HCT116 (cell line): ENCODE data around the gene AHCTF1. TPM values are rescaled to one million over a fixed set of nuclear protein-coding genes. Genes with fewer than 3 reads are reported as not detected.
"Not testable (repeated sequence)": the region's sequence is repeated elsewhere in the genome, so short reads cannot be mapped to it uniquely, and the experiment has no call there.

Experiments
- ATAC-seq: fragments of 200-7000 bp; cut with Tn5 transposase; 2 replicates; pipeline ENCODE4 v1.9.1; 2020; ENCODE audit warnings: mild to moderate bottlenecking, moderate library complexity
- BruUV-seq: library from RNA; stranded (reverse); fragments of 400-500 nt; replicated peaks from 2 replicates; lab custom pipeline; 2021; lab: Mats Ljungman, UMichigan
- CTCF ChIA-PET: fragments of 300-600 bp; sonication (Branson Sonifier 250); formaldehyde crosslinking; loops from one replicate; lab custom pipeline; 2021; ENCODE audit warnings: antibody characterized with exemption; lab: Charles Lee
- POLR2A ChIA-PET: fragments of 300-600, 350-600 bp; sonication (Branson Sonifier 250); formaldehyde crosslinking; loops from one replicate; lab custom pipeline; 2021; ENCODE audit warnings: antibody characterized with exemption; lab: Charles Lee
- RAD21 ChIA-PET, 2 experiments: fragments of 300-600 bp; sonication (Branson Sonifier 250); formaldehyde crosslinking; loops; one replicate each; lab custom pipeline; 2023; ENCODE audit warnings: low total read pairs in 2 of 2; ENCODE audit not compliant: uncharacterized antibody in 2 of 2, unreplicated experiment in 2 of 2, low non-redundant PET in 1 of 2; lab: Charles Lee
- DNase-seq: peaks from one replicate; pipeline ENCODE4 v3.0.0-alpha.2; 2010; ENCODE audit warnings: low read depth, low spot score
- H2AFZ ChIP-seq: fragments of 200-600 bp; shearing (Covaris generic), sonication (generic); 2 replicates; pipeline ENCODE4 v1.6.1; 2017; ENCODE audit warnings: low read depth, mixed run types, mixed read lengths, antibody characterized with exemption, low read length; ENCODE audit not compliant: poor library complexity, severe bottlenecking
- H3K27ac ChIP-seq: 2 replicates; pipeline ENCODE4 v1.5.1; 2012; ENCODE audit warnings: low read depth, low read length
- H3K27me3 ChIP-seq: fragments of 200-600 bp; sonication (generic); 2 replicates; pipeline ENCODE4 v1.6.1; 2016; ENCODE audit warnings: mixed run types, low read length, mixed read lengths; ENCODE audit not compliant: insufficient read depth
- H3K36me3 ChIP-seq, 2 experiments: fragments of 200-500 bp in 1 of 2; fragments of 200-600 bp in 1 of 2; sonication (Bioruptor generic) in 1 of 2; sonication (generic) in 1 of 2; 2 replicates each; pipeline versions ENCODE4 v1.5.1 to v1.6.1; 2014 to 2016; ENCODE audit warnings: low read length in 2 of 2, inconsistent platforms in 1 of 2, mixed read lengths in 1 of 2, mixed run types in 1 of 2; ENCODE audit not compliant: insufficient read depth in 2 of 2, control insufficient read depth in 1 of 2
- H3K4me1 ChIP-seq, 2 experiments: fragments of 200-600 bp in 1 of 2; sonication (generic) in 1 of 2; 2 replicates each; pipeline versions ENCODE4 v1.5.1 to v1.6.1; 2012 to 2017; ENCODE audit warnings: low read length in 2 of 2, inconsistent platforms in 1 of 2, mild to moderate bottlenecking in 1 of 2, mixed read lengths in 1 of 2, mixed run types in 1 of 2, moderate library complexity in 1 of 2; ENCODE audit not compliant: insufficient read depth in 2 of 2, control insufficient read depth in 1 of 2
- H3K4me2 ChIP-seq: fragments of 200-600 bp; sonication (generic); 2 replicates; pipeline ENCODE4 v1.6.1; 2017; ENCODE audit warnings: mixed run types, low read length, mixed read lengths
- H3K4me3 ChIP-seq, 2 experiments: fragments of 200-600 bp in 1 of 2; sonication (generic) in 1 of 2; replicated peaks in 1 of 2; 2 replicates each; pipeline ENCODE4 v1.5.1; 2011 to 2016; ENCODE audit warnings: low read length in 2 of 2, control low read depth in 1 of 2, low read depth in 1 of 2, mild to moderate bottlenecking in 1 of 2, mixed read lengths in 1 of 2, mixed run types in 1 of 2
- H3K79me2 ChIP-seq: fragments of 200-600 bp; sonication (generic); 2 replicates; pipeline ENCODE4 v1.6.1; 2017; ENCODE audit warnings: mild to moderate bottlenecking, mixed run types, low read length, moderate library complexity, mixed read lengths; ENCODE audit not compliant: insufficient read depth
- H3K9ac ChIP-seq: fragments of 200-600 bp; sonication (generic); 2 replicates; pipeline ENCODE4 v1.6.1; 2016; ENCODE audit warnings: low read length, mixed read lengths
- H3K9me2 ChIP-seq: fragments of 200-600 bp; sonication (generic), shearing (Covaris generic); 2 replicates; pipeline ENCODE4 v1.6.1; 2017; ENCODE audit warnings: mixed run types, mild to moderate bottlenecking, moderate library complexity; ENCODE audit not compliant: insufficient read depth
- H3K9me3 ChIP-seq, 2 experiments: fragments of 200-500 bp in 1 of 2; fragments of 200-600 bp in 1 of 2; sonication (Bioruptor generic) in 1 of 2; sonication (generic) in 1 of 2; 2 replicates each; pipeline ENCODE4 v1.6.1; 2014 to 2017; ENCODE audit warnings: low read length in 2 of 2, mixed read lengths in 2 of 2, inconsistent platforms in 1 of 2, low read depth in 1 of 2, mild to moderate bottlenecking in 1 of 2, mixed run types in 1 of 2, moderate library complexity in 1 of 2; ENCODE audit not compliant: control insufficient read depth in 1 of 2, insufficient read depth in 1 of 2
- H4K20me1 ChIP-seq: fragments of 200-600 bp; sonication (generic), shearing (Covaris generic); 2 replicates; pipeline ENCODE4 v1.6.1; 2017; ENCODE audit warnings: mixed run types, mild to moderate bottlenecking, moderate library complexity; ENCODE audit not compliant: insufficient read depth
- RAD21 ChIP-seq: IDR thresholded peaks from 2 replicates; pipeline ENCODE4 v1.6.1; 2012; ENCODE audit warnings: low read depth, mild to moderate bottlenecking
- TCF7L2 ChIP-seq: IDR thresholded peaks from 2 replicates; pipeline ENCODE4 v1.7.0; 2011; ENCODE audit warnings: borderline replicate concordance, inconsistent platforms; ENCODE audit not compliant: insufficient read depth, insufficient read length; ENCODE audit errors: extremely low read depth
- intact Hi-C: fragments of 100-400 bp; cut with micrococcal nuclease; formaldehyde crosslinking; loops from 2 replicates; pipeline ENCODE4 v1.10.0; 2022
- total RNA-seq: library from RNA; stranded (reverse); gene quantifications from one replicate; pipeline ENCODE4 v1.2.1, GENCODE V29; 2021; ENCODE audit not compliant: unreplicated experiment
- TF ChIP-seq, protein P1 (sequence below), 3 experiments: fragments of 200-600 bp in 1 of 3; sonication (generic) in 1 of 3; IDR thresholded peaks in 2 of 3; conservative IDR thresholded peaks in 1 of 3; 2 replicates each; pipeline ENCODE4 v1.5.1; 2012 to 2017; ENCODE audit warnings: low read depth in 2 of 3, low read length in 2 of 3, antibody characterized with exemption in 1 of 3, borderline replicate concordance in 1 of 3, control low read depth in 1 of 3, mild to moderate bottlenecking in 1 of 3, mixed read lengths in 1 of 3, mixed run types in 1 of 3, moderate library complexity in 1 of 3; ENCODE audit not compliant: insufficient read depth in 1 of 3

The AHCTF1 gene
- total RNA-seq, 1 experiment from 2014 or later = 56.2 TPM

DNA sequence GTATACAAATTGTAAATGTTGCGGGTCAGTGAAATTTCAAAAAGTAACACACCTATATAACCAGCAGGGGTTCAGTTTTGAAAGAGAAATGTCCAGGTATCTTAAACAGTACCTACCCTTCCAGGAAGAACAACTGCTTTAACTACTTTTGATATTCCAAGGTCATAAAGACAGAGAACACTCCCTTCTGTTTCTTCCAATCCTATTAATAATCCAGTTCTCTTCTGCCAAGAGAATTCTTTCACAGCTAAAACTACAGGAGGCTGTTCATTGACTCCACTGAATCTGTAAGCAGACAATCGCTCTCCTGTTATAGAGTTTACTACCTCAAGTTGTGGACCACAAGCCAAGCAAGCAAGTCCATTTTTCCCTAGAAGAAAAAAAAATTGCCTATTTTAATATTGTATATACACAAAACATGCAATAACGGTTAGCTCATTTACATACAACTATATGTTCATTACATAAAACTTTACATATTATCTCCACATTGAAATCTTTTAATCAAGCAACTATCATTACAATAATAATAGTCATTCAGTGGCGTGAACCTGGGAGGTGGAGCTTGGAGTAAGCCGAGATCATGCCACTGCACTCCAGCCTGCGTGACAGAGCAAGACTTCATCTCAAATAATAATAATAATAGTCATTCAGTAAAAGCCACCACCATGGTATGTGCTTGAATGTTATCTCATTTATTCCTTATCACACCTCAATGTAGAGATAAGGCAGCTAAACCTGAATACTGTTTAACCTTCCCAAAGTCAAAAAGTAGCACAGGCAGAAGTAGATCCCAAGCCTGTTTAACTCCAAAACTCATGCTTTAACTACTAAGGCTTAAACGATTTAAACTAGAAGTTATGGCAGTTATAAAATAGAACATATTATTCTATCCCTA lies 15.5 kb downstream of the AHCTF1 start:
- H3K4me1 ChIP-seq, H3K9me3 ChIP-seq, H3K27me3 ChIP-seq, POLR2A ChIA-PET, ATAC-seq, DNase-seq, BruUV-seq, H2AFZ ChIP-seq, H3K4me2 ChIP-seq, H3K9ac ChIP-seq, H3K9me2 ChIP-seq, H3K4me3 ChIP-seq, H3K27ac ChIP-seq, RAD21 ChIA-PET, CTCF ChIA-PET: not testable (repeated sequence)
- intact Hi-C loops = loop anchor here (5.0 kb wide), 1 partner anchor 416 kb away; the partner anchor contains the start of gene ZNF496
- Histone ChIP-seq H3K79me2 (peaks cover 98% of the 10 kb centered on the region), H3K36me3 (peaks cover 34 to 35% of the 10 kb centered on the region in 2 experiments; a peak in 3 of 4 replicates), H4K20me1 (peaks cover 32% of the 10 kb centered on the region; the same call in 1 of the 2 replicates)

DNA sequence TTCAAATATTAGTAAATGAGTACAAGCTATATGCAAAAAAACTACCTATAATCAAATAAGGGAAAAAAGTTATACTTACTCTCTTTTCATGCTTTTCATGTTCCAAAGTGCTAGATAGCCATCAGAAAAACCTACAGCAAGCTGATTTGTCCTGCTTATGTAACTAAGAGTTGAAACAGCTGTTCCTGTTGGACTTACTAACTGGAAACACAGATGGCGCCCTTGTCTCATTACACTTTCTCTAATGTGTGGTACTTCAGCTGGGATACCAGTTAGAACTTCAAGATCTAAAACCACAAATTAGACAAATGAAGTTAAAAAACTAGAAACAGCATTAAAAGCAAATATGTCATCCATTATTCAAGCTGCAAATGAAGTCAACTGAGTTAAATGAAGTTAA lies 24.3 kb downstream of the AHCTF1 start:
- no peaks in the 10 kb centered on the region for H3K4me1 ChIP-seq
- peaks cover 54 to 55% of the 10 kb centered on the region in 2 experiments; a peak in 3 of 4 replicates for H3K36me3 ChIP-seq
- CTCF ChIA-PET = interaction anchor here (1.1 kb wide), 1 partner anchor 465 kb away, joined by 5 read pairs; no protein-coding TSS in a partner anchor
- POLR2A ChIA-PET = no interaction called here
- intact Hi-C loops = no loop called here
- DNase-seq = peak; percentile 21
- H3K4me2 ChIP-seq = no peak overlapping the region
- H3K9me3 ChIP-seq = no peaks in the 10 kb centered on the region
- BruUV-seq = no TSS peak
- TF ChIP-seq, protein P1, sequence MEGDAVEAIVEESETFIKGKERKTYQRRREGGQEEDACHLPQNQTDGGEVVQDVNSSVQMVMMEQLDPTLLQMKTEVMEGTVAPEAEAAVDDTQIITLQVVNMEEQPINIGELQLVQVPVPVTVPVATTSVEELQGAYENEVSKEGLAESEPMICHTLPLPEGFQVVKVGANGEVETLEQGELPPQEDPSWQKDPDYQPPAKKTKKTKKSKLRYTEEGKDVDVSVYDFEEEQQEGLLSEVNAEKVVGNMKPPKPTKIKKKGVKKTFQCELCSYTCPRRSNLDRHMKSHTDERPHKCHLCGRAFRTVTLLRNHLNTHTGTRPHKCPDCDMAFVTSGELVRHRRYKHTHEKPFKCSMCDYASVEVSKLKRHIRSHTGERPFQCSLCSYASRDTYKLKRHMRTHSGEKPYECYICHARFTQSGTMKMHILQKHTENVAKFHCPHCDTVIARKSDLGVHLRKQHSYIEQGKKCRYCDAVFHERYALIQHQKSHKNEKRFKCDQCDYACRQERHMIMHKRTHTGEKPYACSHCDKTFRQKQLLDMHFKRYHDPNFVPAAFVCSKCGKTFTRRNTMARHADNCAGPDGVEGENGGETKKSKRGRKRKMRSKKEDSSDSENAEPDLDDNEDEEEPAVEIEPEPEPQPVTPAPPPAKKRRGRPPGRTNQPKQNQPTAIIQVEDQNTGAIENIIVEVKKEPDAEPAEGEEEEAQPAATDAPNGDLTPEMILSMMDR (IDR thresholded peaks at IDR 0.05 in 2 of 3, conservative IDR thresholded peaks at IDR 0.05 in 1 of 3; ENCODE audit: borderline replicate concordance in 1 of 3, insufficient read depth in 1 of 3, low read depth in 2 of 3, low read length in 2 of 3) = peak; percentile 30 to 53 (median 32); a peak in 5 of 6 replicates
- no peak for TF ChIP-seq TCF7L2
- TF ChIP-seq RAD21 = peak; percentile 62
- H3K27me3 ChIP-seq = no peaks in the 10 kb centered on the region
- ATAC-seq = peak; percentile 54; the same call in 1 of the 2 replicates
- peaks cover 17% of the 10 kb centered on the region; the same call in 1 of the 2 replicates for H4K20me1 ChIP-seq
- no peaks in the 10 kb centered on the region for H3K9me2 ChIP-seq
- no peak overlapping the region for H3K4me3 ChIP-seq
- H3K9ac ChIP-seq = no peak overlapping the region
- RAD21 ChIA-PET = no interaction called here
- peaks cover 85% of the 10 kb centered on the region for H3K79me2 ChIP-seq
- no peak overlapping the region for H3K27ac ChIP-seq
- H2AFZ ChIP-seq = no peak overlapping the region
